ENCODE measurements around the gene RCN2. TPM values are rescaled to one million over a fixed set of nuclear protein-coding genes. Genes with fewer than 3 reads are reported as not detected.

Gene RCN2
- total RNA-seq, 3 donors from 2014 or later, result 40.6 to 47.2 (median 46.2) TPM

DNA sequence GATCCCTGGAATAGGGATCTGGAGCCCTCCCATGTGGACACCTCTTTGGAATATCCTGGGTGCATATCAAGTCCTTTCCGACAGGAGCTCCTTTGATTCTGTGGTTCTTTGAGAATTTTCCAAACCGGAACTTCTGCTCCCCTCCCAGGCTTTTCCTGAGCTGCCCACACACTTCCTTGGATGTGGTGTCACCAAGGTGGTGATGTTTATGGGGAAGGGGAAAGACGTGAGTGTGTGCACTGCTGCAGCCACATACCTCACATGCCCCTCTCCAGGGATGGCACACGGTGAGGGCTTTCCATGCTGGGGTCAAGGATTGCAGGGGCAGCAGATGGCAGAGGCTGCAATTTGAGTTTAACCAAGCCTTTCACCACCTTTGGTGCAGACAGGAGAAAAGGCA, 35.5 kb downstream of the RCN2 start:
- Histone ChIP-seq H3K4me3 (no peak overlapping the region), H3K9me3 (no peaks in the 10 kb centered on the region), H3K27ac (no peak overlapping the region), H3K4me1 (no peaks in the 10 kb centered on the region), H3K27me3 (no peaks in the 10 kb centered on the region), H3K36me3 (no peaks in the 10 kb centered on the region)
- TF ChIP-seq POLR2AphosphoS5 (IDR thresholded peaks at IDR 0.05), result no peak
- TF ChIP-seq, protein P1, sequence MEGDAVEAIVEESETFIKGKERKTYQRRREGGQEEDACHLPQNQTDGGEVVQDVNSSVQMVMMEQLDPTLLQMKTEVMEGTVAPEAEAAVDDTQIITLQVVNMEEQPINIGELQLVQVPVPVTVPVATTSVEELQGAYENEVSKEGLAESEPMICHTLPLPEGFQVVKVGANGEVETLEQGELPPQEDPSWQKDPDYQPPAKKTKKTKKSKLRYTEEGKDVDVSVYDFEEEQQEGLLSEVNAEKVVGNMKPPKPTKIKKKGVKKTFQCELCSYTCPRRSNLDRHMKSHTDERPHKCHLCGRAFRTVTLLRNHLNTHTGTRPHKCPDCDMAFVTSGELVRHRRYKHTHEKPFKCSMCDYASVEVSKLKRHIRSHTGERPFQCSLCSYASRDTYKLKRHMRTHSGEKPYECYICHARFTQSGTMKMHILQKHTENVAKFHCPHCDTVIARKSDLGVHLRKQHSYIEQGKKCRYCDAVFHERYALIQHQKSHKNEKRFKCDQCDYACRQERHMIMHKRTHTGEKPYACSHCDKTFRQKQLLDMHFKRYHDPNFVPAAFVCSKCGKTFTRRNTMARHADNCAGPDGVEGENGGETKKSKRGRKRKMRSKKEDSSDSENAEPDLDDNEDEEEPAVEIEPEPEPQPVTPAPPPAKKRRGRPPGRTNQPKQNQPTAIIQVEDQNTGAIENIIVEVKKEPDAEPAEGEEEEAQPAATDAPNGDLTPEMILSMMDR (IDR thresholded peaks at IDR 0.05), result no peak
- TF ChIP-seq POLR2A (IDR thresholded peaks at IDR 0.05), result no peak
- no peak for DNase-seq (ENCODE audit: low spot score in 2 of 2)
- intact Hi-C loops (cut with DNase I; ENCODE audit: low total_unique reads), result no loop called here

DNA sequence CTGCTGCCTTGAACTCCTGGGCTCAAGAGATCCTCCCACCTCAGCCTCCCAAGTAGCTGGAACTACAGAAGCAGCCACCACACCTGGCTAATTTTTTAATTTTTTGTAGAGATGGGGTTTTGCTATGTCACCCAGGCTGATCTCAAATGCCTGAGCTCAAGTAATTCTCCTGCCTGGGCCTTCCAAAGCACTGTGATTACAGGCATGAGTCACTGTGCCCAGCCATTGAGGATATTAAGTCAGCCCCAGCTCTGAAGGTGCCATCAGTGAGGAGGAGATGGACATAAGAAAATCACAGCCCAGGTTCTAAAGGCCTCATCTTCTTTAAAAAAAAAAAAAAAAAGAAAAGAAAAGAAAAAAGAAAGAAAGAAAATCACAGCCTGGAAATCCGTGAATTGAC, 36.8 kb downstream of the RCN2 start:
- H3K4me1 ChIP-seq, result no peaks in the 10 kb centered on the region
- no peak for DNase-seq (ENCODE audit: low spot score in 2 of 2)
- H3K27me3 ChIP-seq, result no peaks in the 10 kb centered on the region
- no peak for TF ChIP-seq POLR2A (IDR thresholded peaks at IDR 0.05)
- TF ChIP-seq, protein P1 (IDR thresholded peaks at IDR 0.05), result no peak
- H3K27ac ChIP-seq, result no peak overlapping the region
- H3K9me3 ChIP-seq, result no peaks in the 10 kb centered on the region
- no peak overlapping the region for H3K4me3 ChIP-seq
- intact Hi-C loops (cut with DNase I; ENCODE audit: low total_unique reads), result loop anchor here (2.0 kb wide), 1 partner anchor 42 kb away; no protein-coding TSS in a partner anchor
- no peaks in the 10 kb centered on the region for H3K36me3 ChIP-seq

DNA sequence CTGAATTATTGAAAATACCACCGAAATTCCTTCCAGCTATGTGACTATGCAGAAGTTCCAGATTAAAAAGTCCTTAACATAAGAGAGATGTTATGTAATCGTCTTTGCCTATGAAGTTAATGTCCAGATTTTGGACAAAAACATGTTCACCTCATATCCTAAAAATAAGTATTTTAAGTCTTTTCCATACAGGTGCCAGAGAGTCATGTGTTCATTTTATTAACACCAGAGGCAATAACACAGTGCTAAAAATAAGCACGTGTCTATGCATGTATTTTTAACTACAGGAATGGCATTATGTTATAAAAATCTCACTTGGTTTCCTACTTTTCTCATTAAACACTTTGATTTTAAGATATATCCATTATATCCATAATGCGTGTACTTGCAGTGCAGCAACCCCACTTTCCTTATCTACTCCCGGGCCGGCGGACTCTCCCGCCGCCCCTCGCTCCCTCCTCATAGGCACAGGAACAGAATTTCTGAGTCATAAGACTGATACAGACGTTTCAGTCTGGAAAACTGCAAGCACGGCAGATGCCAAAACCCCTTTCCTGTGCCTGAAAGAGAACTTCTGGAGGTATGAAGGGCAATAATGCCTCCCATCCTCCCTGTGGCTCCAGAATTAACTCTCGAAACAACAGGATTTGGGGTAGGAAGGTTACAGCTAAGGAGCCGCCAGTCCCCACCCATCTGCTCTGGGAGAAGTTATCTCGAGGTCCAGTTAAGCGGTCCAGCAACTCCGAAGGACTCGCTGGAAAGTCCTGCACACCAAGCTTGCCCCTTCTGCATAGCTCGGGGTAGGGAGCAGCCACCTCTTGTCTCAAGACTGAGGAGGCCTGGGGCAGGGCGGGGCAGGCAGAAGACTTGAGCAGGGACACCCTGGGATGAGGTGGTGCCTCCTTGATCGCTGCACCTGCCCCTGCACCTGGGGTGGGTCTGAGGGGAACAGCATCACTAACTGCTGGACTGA, 41.1 kb downstream of the RCN2 start:
- no peaks in the 10 kb centered on the region for H3K36me3 ChIP-seq
- DNase-seq (ENCODE audit: low spot score in 2 of 2), result no peak
- H3K4me3 ChIP-seq, result peak overlapping the region; percentile 13 to 44 (median 17)
- TF ChIP-seq, protein P1 (IDR thresholded peaks at IDR 0.05), result no peak
- TF ChIP-seq POLR2AphosphoS5 (IDR thresholded peaks at IDR 0.05), result no peak
- TF ChIP-seq POLR2A (IDR thresholded peaks at IDR 0.05), result no peak
- intact Hi-C loops (cut with DNase I; ENCODE audit: low total_unique reads), result no loop called here
- H3K27ac ChIP-seq, result no peak overlapping the region
- H3K27me3 ChIP-seq, result no peaks in the 10 kb centered on the region
- H3K4me1 ChIP-seq, result no peaks in the 10 kb centered on the region
- no peaks in the 10 kb centered on the region for H3K9me3 ChIP-seq

DNA sequence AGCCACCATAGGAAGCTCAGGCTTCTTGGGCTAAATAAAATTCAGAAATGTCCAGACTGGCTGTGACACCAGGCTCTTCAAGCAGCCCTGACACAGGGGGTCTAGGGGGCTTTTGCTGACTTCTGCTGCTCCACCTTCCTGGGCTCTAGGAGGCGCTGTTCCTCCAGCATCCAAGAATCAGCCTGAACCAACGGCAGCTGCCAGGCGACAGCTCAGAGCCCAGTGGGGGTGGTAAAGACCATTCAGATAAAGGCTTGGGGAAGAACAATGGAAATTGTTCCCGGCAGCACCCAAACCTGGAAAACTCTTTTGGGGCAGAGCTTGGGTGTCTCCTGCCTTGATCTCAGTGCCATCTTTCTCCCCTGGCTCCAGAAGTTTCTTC, 41.8 kb downstream of the RCN2 start:
- H3K9me3 ChIP-seq, result no peaks in the 10 kb centered on the region
- no peak overlapping the region for H3K4me3 ChIP-seq
- DNase-seq (ENCODE audit: low spot score in 2 of 2), result no peak
- H3K36me3 ChIP-seq, result no peaks in the 10 kb centered on the region
- H3K27ac ChIP-seq, result no peak overlapping the region
- H3K4me1 ChIP-seq, result no peaks in the 10 kb centered on the region
- TF ChIP-seq POLR2A (IDR thresholded peaks at IDR 0.05), result no peak
- TF ChIP-seq, protein P1 (IDR thresholded peaks at IDR 0.05), result no peak
- TF ChIP-seq POLR2AphosphoS5 (IDR thresholded peaks at IDR 0.05), result no peak
- intact Hi-C loops (cut with DNase I; ENCODE audit: low total_unique reads), result no loop called here
- no peaks in the 10 kb centered on the region for H3K27me3 ChIP-seq

DNA sequence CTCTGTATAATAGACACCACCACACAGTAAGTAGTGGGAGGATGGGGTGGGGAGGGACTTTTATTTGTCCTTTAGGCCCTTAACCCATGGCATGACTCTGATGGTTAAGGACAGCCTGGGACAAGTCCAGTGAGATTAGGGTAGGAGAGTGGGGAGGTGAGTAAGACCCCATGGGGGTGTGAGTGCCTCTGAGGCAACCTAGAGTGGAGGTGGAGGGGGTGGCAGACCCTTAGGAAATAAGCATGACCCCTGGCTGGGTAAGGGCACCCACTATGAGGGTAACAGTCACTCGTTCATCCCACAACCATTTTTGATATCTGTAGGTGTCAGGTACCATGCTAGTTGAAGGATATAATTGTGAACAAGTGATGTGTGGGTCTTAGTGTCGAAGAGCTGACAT, 42.4 kb downstream of the RCN2 start:
- no peaks in the 10 kb centered on the region for H3K27me3 ChIP-seq
- TF ChIP-seq, protein P1 (IDR thresholded peaks at IDR 0.05), result no peak
- TF ChIP-seq POLR2A (IDR thresholded peaks at IDR 0.05) (no peak), POLR2AphosphoS5 (IDR thresholded peaks at IDR 0.05) (no peak)
- H3K27ac ChIP-seq, result no peak overlapping the region
- no peaks in the 10 kb centered on the region for H3K4me1 ChIP-seq
- H3K4me3 ChIP-seq, result no peak overlapping the region
- DNase-seq (ENCODE audit: low spot score in 2 of 2), result no peak
- intact Hi-C loops (cut with DNase I; ENCODE audit: low total_unique reads), result no loop called here
- H3K9me3 ChIP-seq, result no peaks in the 10 kb centered on the region
- H3K36me3 ChIP-seq, result no peaks in the 10 kb centered on the region

Data from breast epithelium (tissue), 4 donors.